Ishikawa (cell line): Measurements from ENCODE around the gene TCL1B.

Experiments used
- CEBPB ChIP-seq: IDR thresholded peaks from 2 replicates; pipeline ENCODE4 v1.6.1; 2012
- CREB1 ChIP-seq: IDR thresholded peaks from 2 replicates; pipeline ENCODE4 v1.6.1; 2012; ENCODE audit warnings: low read depth
- EGR1 ChIP-seq: IDR thresholded peaks from 2 replicates; pipeline ENCODE4 v1.6.1; 2012
- EP300 ChIP-seq: IDR thresholded peaks from 2 replicates; pipeline ENCODE4 v1.6.1; 2012; ENCODE audit warnings: borderline replicate concordance
- FOXM1 ChIP-seq: IDR thresholded peaks from 2 replicates; pipeline ENCODE4 v1.6.1; 2012; ENCODE audit warnings: low read depth, borderline replicate concordance
- RAD21 ChIP-seq: IDR thresholded peaks from 2 replicates; pipeline ENCODE4 v1.6.1; 2012; ENCODE audit warnings: low read depth
- TAF1 ChIP-seq: IDR thresholded peaks from 2 replicates; pipeline ENCODE4 v1.6.1; 2012; ENCODE audit warnings: low read depth, mild to moderate bottlenecking
- TCF12 ChIP-seq: IDR thresholded peaks from 2 replicates; pipeline ENCODE4 v1.6.1; 2012; ENCODE audit warnings: low read depth
- TEAD4 ChIP-seq: IDR thresholded peaks from 2 replicates; pipeline ENCODE4 v1.6.1; 2012
- YY1 ChIP-seq: IDR thresholded peaks from 2 replicates; pipeline ENCODE4 v1.6.1; 2012; ENCODE audit warnings: low read depth
- ZBTB7A ChIP-seq: IDR thresholded peaks from 2 replicates; pipeline ENCODE4 v1.6.1; 2012; ENCODE audit warnings: low read depth
- TF ChIP-seq, protein P1 (sequence below): IDR thresholded peaks from 2 replicates; pipeline ENCODE4 v1.6.1; 2012; ENCODE audit warnings: low read depth, mild to moderate bottlenecking
- TF ChIP-seq, protein P2 (sequence below): IDR thresholded peaks from 2 replicates; pipeline ENCODE4 v1.6.1; 2012
- TF ChIP-seq, protein P3 (sequence below): IDR thresholded peaks from 2 replicates; pipeline ENCODE4 v1.6.1; 2012

Gene TCL1B

DNA sequence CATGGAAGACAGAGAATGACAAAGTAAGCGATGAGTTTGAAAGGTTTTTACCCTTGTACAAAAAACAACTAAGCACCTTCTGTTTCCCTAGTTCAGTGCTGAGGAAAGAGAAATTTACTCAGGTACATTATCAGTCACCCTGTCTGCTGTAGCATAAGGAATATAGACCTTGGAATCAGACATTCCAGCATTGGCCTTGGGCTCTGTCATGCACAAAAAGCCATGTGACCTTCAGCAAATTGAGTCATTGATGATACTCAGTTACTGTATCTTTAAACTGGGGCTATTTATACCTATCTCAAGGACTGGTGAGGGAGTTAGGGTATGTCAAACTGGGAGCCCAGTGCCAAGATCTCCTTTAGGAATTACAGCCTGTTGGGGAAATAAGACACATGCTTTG is 47.0 kb downstream of the TCL1B start:
- TF ChIP-seq EGR1, result no peak
- no peak for TF ChIP-seq RAD21
- TF ChIP-seq, protein P1, sequence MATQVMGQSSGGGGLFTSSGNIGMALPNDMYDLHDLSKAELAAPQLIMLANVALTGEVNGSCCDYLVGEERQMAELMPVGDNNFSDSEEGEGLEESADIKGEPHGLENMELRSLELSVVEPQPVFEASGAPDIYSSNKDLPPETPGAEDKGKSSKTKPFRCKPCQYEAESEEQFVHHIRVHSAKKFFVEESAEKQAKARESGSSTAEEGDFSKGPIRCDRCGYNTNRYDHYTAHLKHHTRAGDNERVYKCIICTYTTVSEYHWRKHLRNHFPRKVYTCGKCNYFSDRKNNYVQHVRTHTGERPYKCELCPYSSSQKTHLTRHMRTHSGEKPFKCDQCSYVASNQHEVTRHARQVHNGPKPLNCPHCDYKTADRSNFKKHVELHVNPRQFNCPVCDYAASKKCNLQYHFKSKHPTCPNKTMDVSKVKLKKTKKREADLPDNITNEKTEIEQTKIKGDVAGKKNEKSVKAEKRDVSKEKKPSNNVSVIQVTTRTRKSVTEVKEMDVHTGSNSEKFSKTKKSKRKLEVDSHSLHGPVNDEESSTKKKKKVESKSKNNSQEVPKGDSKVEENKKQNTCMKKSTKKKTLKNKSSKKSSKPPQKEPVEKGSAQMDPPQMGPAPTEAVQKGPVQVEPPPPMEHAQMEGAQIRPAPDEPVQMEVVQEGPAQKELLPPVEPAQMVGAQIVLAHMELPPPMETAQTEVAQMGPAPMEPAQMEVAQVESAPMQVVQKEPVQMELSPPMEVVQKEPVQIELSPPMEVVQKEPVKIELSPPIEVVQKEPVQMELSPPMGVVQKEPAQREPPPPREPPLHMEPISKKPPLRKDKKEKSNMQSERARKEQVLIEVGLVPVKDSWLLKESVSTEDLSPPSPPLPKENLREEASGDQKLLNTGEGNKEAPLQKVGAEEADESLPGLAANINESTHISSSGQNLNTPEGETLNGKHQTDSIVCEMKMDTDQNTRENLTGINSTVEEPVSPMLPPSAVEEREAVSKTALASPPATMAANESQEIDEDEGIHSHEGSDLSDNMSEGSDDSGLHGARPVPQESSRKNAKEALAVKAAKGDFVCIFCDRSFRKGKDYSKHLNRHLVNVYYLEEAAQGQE, result no peak
- TF ChIP-seq CREB1, result no peak
- no peak for TF ChIP-seq TEAD4

DNA sequence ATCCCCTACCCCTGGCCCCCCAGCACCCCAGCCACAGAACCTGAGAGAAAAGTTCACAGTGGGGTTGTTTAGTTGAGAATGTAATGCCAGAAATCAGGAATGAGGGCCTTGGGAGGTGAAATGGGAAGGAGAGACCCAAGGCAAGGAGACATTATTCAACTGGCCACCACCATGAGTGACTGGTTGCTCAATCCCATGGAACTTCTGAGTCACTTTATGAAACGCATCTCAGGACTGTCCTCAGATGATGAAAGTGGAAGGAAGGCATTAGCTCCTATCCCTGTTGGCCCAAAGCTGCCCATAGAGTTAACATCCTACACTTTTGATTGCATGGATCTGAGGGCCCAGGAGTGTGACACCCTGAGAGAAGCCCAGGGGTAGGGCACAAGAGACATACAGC is 53.1 kb downstream of the TCL1B start:
- TF ChIP-seq EGR1 (no peak), YY1 (no peak), ZBTB7A (no peak), TEAD4 (no peak), TAF1 (no peak), CEBPB (no peak), RAD21 (no peak)
- TF ChIP-seq, protein P2, sequence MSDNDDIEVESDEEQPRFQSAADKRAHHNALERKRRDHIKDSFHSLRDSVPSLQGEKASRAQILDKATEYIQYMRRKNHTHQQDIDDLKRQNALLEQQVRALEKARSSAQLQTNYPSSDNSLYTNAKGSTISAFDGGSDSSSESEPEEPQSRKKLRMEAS, result no peak

DNA sequence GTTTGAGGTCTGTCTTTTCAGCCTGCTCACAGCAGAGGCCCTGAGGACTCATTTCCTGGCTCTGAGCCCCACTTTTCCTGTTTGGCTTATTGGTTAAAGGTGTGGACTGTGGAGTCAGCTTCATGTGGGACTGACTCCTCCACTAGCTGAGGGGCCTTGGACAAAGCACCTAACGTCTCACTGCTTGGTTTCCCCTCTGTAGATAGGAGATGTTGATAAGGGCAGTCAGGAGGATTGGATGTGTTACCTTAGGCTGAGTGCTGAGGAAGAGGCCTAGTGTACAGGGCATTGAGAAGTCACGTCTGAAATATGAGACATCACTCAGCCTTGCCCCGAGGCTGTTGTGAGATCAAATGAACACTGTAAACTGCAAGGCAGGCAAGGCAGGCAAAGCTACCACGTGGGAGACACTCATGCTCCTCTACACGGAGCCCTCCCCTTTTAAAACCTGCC is 54.8 kb downstream of the TCL1B start:
- TF ChIP-seq, protein P3, sequence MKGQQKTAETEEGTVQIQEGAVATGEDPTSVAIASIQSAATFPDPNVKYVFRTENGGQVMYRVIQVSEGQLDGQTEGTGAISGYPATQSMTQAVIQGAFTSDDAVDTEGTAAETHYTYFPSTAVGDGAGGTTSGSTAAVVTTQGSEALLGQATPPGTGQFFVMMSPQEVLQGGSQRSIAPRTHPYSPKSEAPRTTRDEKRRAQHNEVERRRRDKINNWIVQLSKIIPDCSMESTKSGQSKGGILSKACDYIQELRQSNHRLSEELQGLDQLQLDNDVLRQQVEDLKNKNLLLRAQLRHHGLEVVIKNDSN, result 0 out of 2 replicates have a peak, but pooled peaks have one; percentile 11
- TF ChIP-seq, protein P2, result peak; percentile 26; the same call in 1 of the 2 replicates
- TF ChIP-seq TCF12 (no peak), CREB1 (no peak)

DNA sequence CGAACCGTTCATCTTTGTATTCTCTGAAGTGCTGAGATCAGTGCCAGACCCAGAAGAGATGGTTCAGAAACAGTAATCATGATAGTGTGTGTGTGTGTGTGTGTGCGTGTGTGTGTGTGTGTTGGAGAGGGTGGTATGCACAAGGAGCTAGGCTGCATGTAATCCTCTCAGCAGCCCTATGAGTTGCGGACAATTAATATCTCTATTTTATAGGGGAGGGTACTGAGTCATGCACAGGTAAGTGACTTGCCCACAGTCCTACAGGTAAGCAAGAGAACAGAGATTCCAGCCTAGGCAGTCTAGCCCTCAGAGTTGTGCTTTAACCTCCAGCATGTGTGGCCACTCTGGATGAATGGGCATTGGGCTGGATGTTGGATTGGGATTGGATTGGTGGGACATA is 55.6 kb downstream of the TCL1B start:
- TF ChIP-seq RAD21 (no peak), CREB1 (no peak), TCF12 (no peak), FOXM1 (no peak), EP300 (no peak), YY1 (no peak), TEAD4 (no peak), ZBTB7A (no peak), TAF1 (no peak), CEBPB (no peak), EGR1 (no peak)
- TF ChIP-seq, protein P2, result no peak
- TF ChIP-seq, protein P1, result no peak
- TF ChIP-seq, protein P3, result no peak
